HepG2 (cell line): ENCODE data around the gene PSMB2. TPM values are rescaled to one million over a fixed set of nuclear protein-coding genes. Genes with fewer than 3 reads are reported as not detected.

Experiments used
- ATAC-seq: fragments of 200-7000 bp; cut with Tn5 transposase; 3 replicates; pipeline ENCODE4 v1.9.1; 2020; ENCODE audit warnings: mild to moderate bottlenecking, moderate library complexity
- BruUV-seq: library from RNA; stranded (reverse); fragments of 400-500 nt; replicated peaks from 2 replicates; lab custom pipeline; 2021; lab: Mats Ljungman, UMichigan
- CTCF ChIA-PET: fragments of 300-600 bp; formaldehyde crosslinking; extraction: SDS; loops from one replicate; lab custom pipeline; 2021; ENCODE audit warnings: low total read pairs, inconsistent platforms, low intra/inter-chr PET ratio; lab: Yijun Ruan, JAX
- POLR2A ChIA-PET: fragments of 350-600 bp; sonication (Branson Sonifier 250); formaldehyde crosslinking; loops from one replicate; lab custom pipeline; 2020; ENCODE audit warnings: antibody characterized with exemption, inconsistent platforms; lab: Yijun Ruan, JAX
- DNase-seq: peaks from one replicate; pipeline ENCODE4 v3.0.0-alpha.2; 2015; ENCODE audit warnings: low spot score
- FAIRE-seq: peaks from 3 replicates; lab custom pipeline; 2011; peaks lifted over from hg19 to GRCh38; lab: Jason Lieb, UNC
- H2AFZ ChIP-seq: one replicate; pipeline ENCODE4 v1.6.1; 2011; ENCODE audit warnings: low read length, inconsistent platforms
- H3K27ac ChIP-seq: fragments of 300-600 bp; 3 replicates; pipeline ENCODE4 v1.8.0; 2011; ENCODE audit warnings: mixed run types, mild to moderate bottlenecking, mixed read lengths, low read length, inconsistent platforms; ENCODE audit not compliant: insufficient read depth; ENCODE audit errors: extremely low read length
- H3K27me3 ChIP-seq, 2 experiments: fragments of 200-600 bp in 1 of 2; 2 replicates in 1 of 2; 3 replicates in 1 of 2; pipeline versions ENCODE4 v1.6.0 to v1.8.0; 2011; ENCODE audit warnings: low read length in 2 of 2, mild to moderate bottlenecking in 2 of 2, moderate library complexity in 2 of 2, inconsistent platforms in 1 of 2; ENCODE audit not compliant: insufficient read depth in 2 of 2, control insufficient read depth in 1 of 2
- H3K36me3 ChIP-seq, 2 experiments: fragments of 200-600 bp in 1 of 2; replicated peaks in 1 of 2; 2 replicates in 1 of 2; 3 replicates in 1 of 2; pipeline versions ENCODE4 v1.5.1 to v1.8.0; 2011; ENCODE audit warnings: low read length in 2 of 2, inconsistent platforms in 1 of 2; ENCODE audit not compliant: insufficient read depth in 2 of 2, control insufficient read depth in 1 of 2
- H3K4me1 ChIP-seq: 2 replicates; pipeline ENCODE4 v1.5.1; 2012; ENCODE audit warnings: low read length, inconsistent platforms; ENCODE audit not compliant: insufficient read depth
- H3K4me2 ChIP-seq: 2 replicates; pipeline ENCODE4 v1.6.0; 2011; ENCODE audit warnings: low read depth, low read length, inconsistent platforms
- H3K4me3 ChIP-seq, 3 experiments: fragments of 200-600 bp in 1 of 3; sonication (generic), shearing (Covaris generic) in 1 of 3; replicated peaks in 1 of 3; 2 replicates each; pipeline ENCODE4 v1.5.1; 2011 to 2016; ENCODE audit warnings: low read length in 3 of 3, inconsistent platforms in 2 of 3, low read depth in 2 of 3, mild to moderate bottlenecking in 2 of 3, control low read depth in 1 of 3, mixed read lengths in 1 of 3; ENCODE audit not compliant: insufficient read depth in 1 of 3
- H3K79me2 ChIP-seq: one replicate; pipeline ENCODE4 v1.6.1; 2011; ENCODE audit warnings: low read length, inconsistent platforms; ENCODE audit not compliant: insufficient read depth
- H3K9ac ChIP-seq: 2 replicates; pipeline ENCODE4 v1.6.0; 2011; ENCODE audit warnings: mild to moderate bottlenecking, low read depth, low read length, inconsistent platforms; ENCODE audit not compliant: insufficient read depth
- H3K9me3 ChIP-seq: 2 replicates; pipeline ENCODE4 v1.5.1; 2012; ENCODE audit warnings: mild to moderate bottlenecking, low read length
- H4K20me1 ChIP-seq: 2 replicates; pipeline ENCODE4 v1.6.0; 2011; ENCODE audit warnings: inconsistent platforms, mild to moderate bottlenecking, low read length, moderate library complexity; ENCODE audit not compliant: insufficient read depth
- EEA1 ChIP-seq: sonication (generic); formaldehyde crosslinking; IDR thresholded peaks from 2 replicates; pipeline ENCODE4 v1.5.1; 2020; ENCODE audit warnings: mild to moderate bottlenecking, missing genetic modification reagents, borderline replicate concordance
- ETV6 ChIP-seq: sonication (generic); formaldehyde crosslinking; conservative IDR thresholded peaks from 2 replicates; pipeline ENCODE4 v1.4.0; 2020; ENCODE audit warnings: missing genetic modification reagents
- HNRNPH1 ChIP-seq: fragments of 200-400 bp; formaldehyde crosslinking; optimal IDR thresholded peaks from 2 replicates; pipeline ENCODE3; 2017; ENCODE audit warnings: mild to moderate bottlenecking, low read depth, low read length
- KDM3A ChIP-seq: IDR thresholded peaks from 2 replicates; pipeline ENCODE4 v1.6.1; 2018; ENCODE audit warnings: low read depth, missing compliant biosample characterization
- MYNN ChIP-seq: sonication (generic); formaldehyde crosslinking; IDR thresholded peaks from 2 replicates; pipeline ENCODE4 v1.4.0; 2020; ENCODE audit warnings: mild to moderate bottlenecking, low read depth, missing genetic modification reagents
- NFE2L1 ChIP-seq: sonication (generic); formaldehyde crosslinking; IDR thresholded peaks from 2 replicates; pipeline ENCODE4 v1.4.0; 2020; ENCODE audit warnings: missing genetic modification reagents, mild to moderate bottlenecking, borderline replicate concordance
- PHF21A ChIP-seq: sonication (generic); formaldehyde crosslinking; IDR thresholded peaks from 2 replicates; pipeline ENCODE4 v1.5.0; 2020; ENCODE audit warnings: mild to moderate bottlenecking, missing genetic modification reagents
- SIX1 ChIP-seq: sonication (generic); formaldehyde crosslinking; IDR thresholded peaks from 2 replicates; pipeline ENCODE4 v1.4.0; 2020; ENCODE audit warnings: missing genetic modification reagents, borderline replicate concordance
- SMARCC2 ChIP-seq: fragments of 450-650 bp; IDR thresholded peaks from 2 replicates; pipeline ENCODE4 v1.6.1; 2017; ENCODE audit warnings: antibody characterized with exemption, mild to moderate bottlenecking
- SRSF4 ChIP-seq: fragments of 200-400 bp; formaldehyde crosslinking; IDR thresholded peaks from one replicate; pipeline ENCODE4 v1.6.1; 2018; ENCODE audit warnings: mild to moderate bottlenecking, low read depth, low read length, moderate library complexity; ENCODE audit not compliant: poor library complexity, severe bottlenecking
- TBP ChIP-seq: sonication (generic); formaldehyde crosslinking; IDR thresholded peaks from 2 replicates; pipeline ENCODE4 v1.5.0; 2020; ENCODE audit warnings: missing genetic modification reagents
- TOE1 ChIP-seq: sonication (generic); formaldehyde crosslinking; IDR thresholded peaks from 2 replicates; pipeline ENCODE4 v1.4.0; 2020; ENCODE audit warnings: mild to moderate bottlenecking, missing genetic modification reagents
- ZNF607 ChIP-seq: sonication (generic); formaldehyde crosslinking; IDR thresholded peaks from 2 replicates; pipeline ENCODE4 v1.5.1; 2020; ENCODE audit warnings: missing genetic modification reagents, mild to moderate bottlenecking, borderline replicate concordance
- ZNF788 ChIP-seq: sonication (generic); formaldehyde crosslinking; IDR thresholded peaks from 2 replicates; pipeline ENCODE4 v1.5.0; 2020; ENCODE audit warnings: mild to moderate bottlenecking, missing genetic modification reagents, borderline replicate concordance
- WGBS: methylation state at CpG from one replicate; pipeline ENCODE4 v1.1.6; 2017; ENCODE audit warnings: low lambda C conversion rate; 5-methylcytosine and 5-hydroxymethylcytosine counted together
- in situ Hi-C: cut with HindIII; loops from 2 replicates; pipeline ENCODE4 v1.10.0; 2017; ENCODE audit warnings: low pct_unique_long_range_greater_than_20kb; ENCODE audit not compliant: extremely low pct_ligation_motif_present
- intact Hi-C: fragments of 100-400 bp; cut with micrococcal nuclease; formaldehyde crosslinking; loops from one replicate; pipeline ENCODE4 v1.10.0; 2022; ENCODE audit not compliant: unreplicated experiment
- polyA plus RNA-seq, 8 experiments: library from polyadenylated mRNA; depleted of rRNA in 3 of 8; stranded (reverse) in 7 of 8; unstranded in 1 of 8; fragments of >200 nt; fragmentation: Illumina TruSeq in 4 of 8; extraction: Trizol in 4 of 8; gene quantifications; 2 replicates each; pipeline versions ENCODE4 v1.2.1 to v1.2.3, GENCODE V29; 2011 to 2016; ENCODE audit warnings: low read depth in 4 of 8, missing spikeins in 1 of 8, mixed read lengths in 1 of 8; ENCODE audit not compliant: insufficient read depth in 1 of 8
- total RNA-seq, 5 experiments: library from RNA; depleted of rRNA; stranded (reverse); fragments of >200 nt; fragmentation: Illumina TruSeq; extraction: Trizol; gene quantifications; 2 replicates each; pipeline ENCODE4 v1.2.3, GENCODE V29; 2016; ENCODE audit warnings: low read depth in 1 of 5
- TF ChIP-seq, protein P1 (sequence below): sonication (generic); formaldehyde crosslinking; IDR thresholded peaks from 2 replicates; pipeline ENCODE4 v1.4.0; 2020; ENCODE audit warnings: missing genetic modification reagents, mild to moderate bottlenecking, borderline replicate concordance
- TF ChIP-seq, protein P2 (sequence below), 2 experiments: sonication (generic) in 1 of 2; formaldehyde crosslinking in 1 of 2; IDR thresholded peaks; 2 replicates each; pipeline versions ENCODE4 v1.6.1 to v1.9.0; 2014 to 2022; ENCODE audit warnings: antibody characterized with exemption in 1 of 2, borderline replicate concordance in 1 of 2, inconsistent platforms in 1 of 2, low read depth in 1 of 2, missing genetic modification reagents in 1 of 2
- TF ChIP-seq, protein P3 (sequence below): sonication (generic); formaldehyde crosslinking; IDR thresholded peaks from 2 replicates; pipeline ENCODE4 v1.5.0; 2020; ENCODE audit warnings: missing genetic modification reagents

The PSMB2 gene
- total and polyA plus RNA-seq, 2 of the 13 experiments (the other 11 are each of a cell fraction or from before 2014, with no cell fraction given), result 60.6 to 62.2 TPM

DNA sequence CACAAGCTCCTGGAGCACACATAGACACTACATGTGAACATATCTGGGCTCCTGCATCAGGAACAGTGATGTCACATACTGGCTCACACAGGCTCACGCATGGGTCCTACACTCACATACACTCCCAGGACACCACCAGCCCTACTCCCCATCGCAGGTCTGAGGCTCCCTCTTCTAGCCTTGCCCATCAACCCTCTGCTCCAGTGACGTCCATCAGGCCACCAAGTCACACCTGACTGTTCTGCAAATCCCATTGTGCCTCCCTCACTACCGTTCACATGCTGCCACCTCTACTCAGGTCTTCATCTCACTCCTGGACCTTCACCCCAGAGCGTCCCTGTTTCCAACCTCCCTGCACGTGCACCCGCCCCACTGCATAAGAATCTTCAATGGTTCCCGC, 50.1 kb downstream of the PSMB2 start:
- in situ Hi-C loops, result no loop called here
- H3K79me2 ChIP-seq, result no peaks in the 10 kb centered on the region
- TF ChIP-seq SIX1 (CRISPR knock-in tag), result no peak
- TF ChIP-seq MYNN (CRISPR knock-in tag), result no peak
- TF ChIP-seq, protein P1, sequence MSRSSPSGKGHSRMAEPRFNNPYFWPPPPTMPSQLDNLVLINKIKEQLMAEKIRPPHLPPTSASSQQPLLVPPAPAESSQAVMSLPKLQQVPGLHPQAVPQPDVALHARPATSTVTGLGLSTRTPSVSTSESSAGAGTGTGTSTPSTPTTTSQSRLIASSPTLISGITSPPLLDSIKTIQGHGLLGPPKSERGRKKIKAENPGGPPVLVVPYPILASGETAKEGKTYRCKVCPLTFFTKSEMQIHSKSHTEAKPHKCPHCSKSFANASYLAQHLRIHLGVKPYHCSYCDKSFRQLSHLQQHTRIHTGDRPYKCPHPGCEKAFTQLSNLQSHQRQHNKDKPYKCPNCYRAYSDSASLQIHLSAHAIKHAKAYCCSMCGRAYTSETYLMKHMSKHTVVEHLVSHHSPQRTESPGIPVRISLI, result no peak
- TF ChIP-seq, protein P2, sequence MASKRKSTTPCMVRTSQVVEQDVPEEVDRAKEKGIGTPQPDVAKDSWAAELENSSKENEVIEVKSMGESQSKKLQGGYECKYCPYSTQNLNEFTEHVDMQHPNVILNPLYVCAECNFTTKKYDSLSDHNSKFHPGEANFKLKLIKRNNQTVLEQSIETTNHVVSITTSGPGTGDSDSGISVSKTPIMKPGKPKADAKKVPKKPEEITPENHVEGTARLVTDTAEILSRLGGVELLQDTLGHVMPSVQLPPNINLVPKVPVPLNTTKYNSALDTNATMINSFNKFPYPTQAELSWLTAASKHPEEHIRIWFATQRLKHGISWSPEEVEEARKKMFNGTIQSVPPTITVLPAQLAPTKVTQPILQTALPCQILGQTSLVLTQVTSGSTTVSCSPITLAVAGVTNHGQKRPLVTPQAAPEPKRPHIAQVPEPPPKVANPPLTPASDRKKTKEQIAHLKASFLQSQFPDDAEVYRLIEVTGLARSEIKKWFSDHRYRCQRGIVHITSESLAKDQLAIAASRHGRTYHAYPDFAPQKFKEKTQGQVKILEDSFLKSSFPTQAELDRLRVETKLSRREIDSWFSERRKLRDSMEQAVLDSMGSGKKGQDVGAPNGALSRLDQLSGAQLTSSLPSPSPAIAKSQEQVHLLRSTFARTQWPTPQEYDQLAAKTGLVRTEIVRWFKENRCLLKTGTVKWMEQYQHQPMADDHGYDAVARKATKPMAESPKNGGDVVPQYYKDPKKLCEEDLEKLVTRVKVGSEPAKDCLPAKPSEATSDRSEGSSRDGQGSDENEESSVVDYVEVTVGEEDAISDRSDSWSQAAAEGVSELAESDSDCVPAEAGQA (IDR thresholded peaks at IDR 0.05; ENCODE audit: low read depth), result no peak
- TF ChIP-seq, protein P2 (CRISPR knock-in tag; IDR thresholded peaks at IDR 0.05; ENCODE audit: borderline replicate concordance), result no peak
- no peak for TF ChIP-seq EEA1 (CRISPR knock-in tag)
- TF ChIP-seq, protein P3, sequence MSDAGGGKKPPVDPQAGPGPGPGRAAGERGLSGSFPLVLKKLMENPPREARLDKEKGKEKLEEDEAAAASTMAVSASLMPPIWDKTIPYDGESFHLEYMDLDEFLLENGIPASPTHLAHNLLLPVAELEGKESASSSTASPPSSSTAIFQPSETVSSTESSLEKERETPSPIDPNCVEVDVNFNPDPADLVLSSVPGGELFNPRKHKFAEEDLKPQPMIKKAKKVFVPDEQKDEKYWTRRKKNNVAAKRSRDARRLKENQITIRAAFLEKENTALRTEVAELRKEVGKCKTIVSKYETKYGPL (CRISPR knock-in tag), result no peak
- TF ChIP-seq SRSF4, result no peak
- no peak for TF ChIP-seq KDM3A (CRISPR knock-in tag)
- no peak for TF ChIP-seq SMARCC2
- no peak for TF ChIP-seq HNRNPH1
- TF ChIP-seq ZNF607, result no peak
- no peak for TF ChIP-seq TBP (CRISPR knock-in tag)
- TF ChIP-seq PHF21A, result no peak
- TF ChIP-seq ETV6, result no peak
- no peak for TF ChIP-seq TOE1 (CRISPR knock-in tag)
- no peak for TF ChIP-seq ZNF788 (CRISPR knock-in tag)
- TF ChIP-seq NFE2L1 (CRISPR knock-in tag), result no peak
- TF ChIP-seq, all 625 proteins: peak for 0
- H3K27me3 ChIP-seq, result no peaks in the 10 kb centered on the region
- no peaks in the 10 kb centered on the region for H3K9me3 ChIP-seq
- no peak overlapping the region for H3K4me3 ChIP-seq
- no peak overlapping the region for H3K27ac ChIP-seq
- H2AFZ ChIP-seq, result no peak overlapping the region
- DNase-seq, result no peak
- no peak for ATAC-seq
- BruUV-seq, result no TSS peak
- no peak for FAIRE-seq
- intact Hi-C loops, result no loop called here
- H3K4me1 ChIP-seq, result peaks cover 15% of the 10 kb centered on the region
- no peak overlapping the region for H3K4me2 ChIP-seq
- 96% methylated on average over 8 of the region's 8 CpGs for WGBS
- H3K9ac ChIP-seq, result no peak overlapping the region
- POLR2A ChIA-PET, result no interaction called here
- 0 out of 5 replicates have a peak, but pooled peaks cover 0 to 4% of the 10 kb centered on the region in 2 experiments for H3K36me3 ChIP-seq
- CTCF ChIA-PET, result no interaction called here
- no peaks in the 10 kb centered on the region for H4K20me1 ChIP-seq
